Mucosa of descending colon (tissue), 3 donors: ENCODE results near the gene FAM219B. TPM values are rescaled to one million over a fixed set of nuclear protein-coding genes. Genes with fewer than 3 reads are reported as not detected.
"Not testable (repeated sequence)": the region's sequence is repeated elsewhere in the genome, so short reads cannot be mapped to it uniquely, and the experiment has no call there.

Experiments used
- ATAC-seq: fragments of 200-7000 bp; cut with Tn5 transposase; one replicate; pipeline ENCODE4 v1.9.1; 2020; ENCODE audit warnings: mild to moderate bottlenecking, moderate library complexity
- DNase-seq, 3 donors: peaks; one replicate each; pipeline ENCODE4 v3.0.0-alpha.2; 2020
- H3K36me3 ChIP-seq: fragments of 200-600 bp; one replicate; pipeline ENCODE4 v1.8.0; 2021; ENCODE audit warnings: low read depth, mild to moderate bottlenecking
- H3K4me1 ChIP-seq: fragments of 200-600 bp; one replicate; pipeline ENCODE4 v1.8.0; 2021; ENCODE audit warnings: low read depth, mild to moderate bottlenecking
- H3K4me3 ChIP-seq: fragments of 200-600 bp; one replicate; pipeline ENCODE4 v1.8.0; 2021; ENCODE audit warnings: mild to moderate bottlenecking
- H3K9me3 ChIP-seq: fragments of 200-600 bp; one replicate; pipeline ENCODE4 v1.8.0; 2021; ENCODE audit warnings: mild to moderate bottlenecking
- intact Hi-C, 2 donors: fragments of 100-400 bp; cut with DNase I in 1 of 2; cut with micrococcal nuclease in 1 of 2; formaldehyde crosslinking; loops; one replicate each; pipeline versions ENCODE4 v1.11.0 to v1.11.1; 2022; cut with DNase I, micrococcal nuclease
- total RNA-seq, 3 donors: library from RNA; stranded (reverse); fragmentation: NEBNext Ultra II Directional in 2 of 3; extraction: Animal tissue kit (Norgen Biotek cat#: 25700) in 2 of 3; gene quantifications; one replicate each; pipeline versions ENCODE4 v1.2.1 to v1.2.4, GENCODE V29; 2021 to 2023
- TF ChIP-seq, protein P1 (sequence below): fragments of 200-600 bp; IDR thresholded peaks from one replicate; pipeline ENCODE4 v1.8.0; 2022; ENCODE audit warnings: antibody characterized with exemption, mild to moderate bottlenecking
- donor health status: DM: no; HTN: no; CAD: no; lungs with moderate emphysema.
- donor health status: DM: no; HTN: no; CAD: no.
- donor health status: DM: no; HTN: yes; CAD: no.

The FAM219B gene
- total RNA-seq, 3 donors from 2014 or later, result 50.7 to 88.2 (median 83.1) TPM

DNA sequence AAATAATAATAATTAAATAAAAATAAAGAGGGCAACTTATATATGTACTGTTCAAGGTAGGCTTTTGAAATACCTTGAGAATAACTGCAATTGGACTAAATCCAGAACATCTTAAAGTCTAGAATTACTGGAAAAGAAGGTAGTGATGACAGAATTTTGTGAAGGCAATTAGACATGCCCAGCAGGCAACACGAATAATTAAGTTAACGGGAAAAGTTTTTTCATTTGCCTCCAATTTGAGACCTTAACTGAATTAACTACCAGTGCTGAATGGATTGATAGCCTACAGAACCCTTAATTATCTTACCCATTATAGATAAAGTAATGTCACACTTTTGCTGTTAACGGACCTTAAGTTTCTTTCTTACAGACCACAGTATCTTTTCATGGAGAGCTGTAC lies 17.9 kb upstream of the FAM219B start:
- DNase-seq (no peak), ATAC-seq (no peak)
- H3K9me3 ChIP-seq, result no peaks in the 10 kb centered on the region
- H3K36me3 ChIP-seq, result peaks cover 16% of the 10 kb centered on the region
- TF ChIP-seq, protein P1, sequence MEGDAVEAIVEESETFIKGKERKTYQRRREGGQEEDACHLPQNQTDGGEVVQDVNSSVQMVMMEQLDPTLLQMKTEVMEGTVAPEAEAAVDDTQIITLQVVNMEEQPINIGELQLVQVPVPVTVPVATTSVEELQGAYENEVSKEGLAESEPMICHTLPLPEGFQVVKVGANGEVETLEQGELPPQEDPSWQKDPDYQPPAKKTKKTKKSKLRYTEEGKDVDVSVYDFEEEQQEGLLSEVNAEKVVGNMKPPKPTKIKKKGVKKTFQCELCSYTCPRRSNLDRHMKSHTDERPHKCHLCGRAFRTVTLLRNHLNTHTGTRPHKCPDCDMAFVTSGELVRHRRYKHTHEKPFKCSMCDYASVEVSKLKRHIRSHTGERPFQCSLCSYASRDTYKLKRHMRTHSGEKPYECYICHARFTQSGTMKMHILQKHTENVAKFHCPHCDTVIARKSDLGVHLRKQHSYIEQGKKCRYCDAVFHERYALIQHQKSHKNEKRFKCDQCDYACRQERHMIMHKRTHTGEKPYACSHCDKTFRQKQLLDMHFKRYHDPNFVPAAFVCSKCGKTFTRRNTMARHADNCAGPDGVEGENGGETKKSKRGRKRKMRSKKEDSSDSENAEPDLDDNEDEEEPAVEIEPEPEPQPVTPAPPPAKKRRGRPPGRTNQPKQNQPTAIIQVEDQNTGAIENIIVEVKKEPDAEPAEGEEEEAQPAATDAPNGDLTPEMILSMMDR, result no peak
- no peak overlapping the region for H3K4me3 ChIP-seq
- intact Hi-C loops, result no loop called here
- peaks cover 6% of the 10 kb centered on the region for H3K4me1 ChIP-seq

DNA sequence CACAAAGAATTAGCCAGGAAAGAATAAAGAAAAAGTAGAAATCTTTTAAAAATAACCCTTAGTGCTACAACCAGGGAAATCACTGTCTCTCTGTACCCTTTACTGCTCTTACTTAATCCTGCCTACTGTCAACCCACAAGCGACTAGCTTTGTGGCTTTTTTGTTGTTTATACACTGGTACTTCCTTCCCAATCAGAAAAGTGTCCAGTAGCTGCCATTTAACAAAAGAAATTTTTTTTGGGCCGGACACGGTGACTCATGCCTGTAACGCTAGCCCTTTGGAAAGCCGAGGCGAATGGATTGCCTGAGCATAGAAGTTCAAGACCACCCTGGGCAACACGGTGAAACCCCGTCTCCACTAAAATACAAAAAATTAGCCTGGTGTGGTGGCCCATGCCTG lies 13.8 kb upstream of the FAM219B start:
- Histone ChIP-seq H3K4me3 (no peak overlapping the region), H3K9me3 (no peaks in the 10 kb centered on the region), H3K4me1 (no peaks in the 10 kb centered on the region), H3K36me3 (peaks cover 23% of the 10 kb centered on the region)
- no peak for DNase-seq
- no peak for ATAC-seq
- TF ChIP-seq, protein P1, result no peak
- intact Hi-C loops, result no loop called here

DNA sequence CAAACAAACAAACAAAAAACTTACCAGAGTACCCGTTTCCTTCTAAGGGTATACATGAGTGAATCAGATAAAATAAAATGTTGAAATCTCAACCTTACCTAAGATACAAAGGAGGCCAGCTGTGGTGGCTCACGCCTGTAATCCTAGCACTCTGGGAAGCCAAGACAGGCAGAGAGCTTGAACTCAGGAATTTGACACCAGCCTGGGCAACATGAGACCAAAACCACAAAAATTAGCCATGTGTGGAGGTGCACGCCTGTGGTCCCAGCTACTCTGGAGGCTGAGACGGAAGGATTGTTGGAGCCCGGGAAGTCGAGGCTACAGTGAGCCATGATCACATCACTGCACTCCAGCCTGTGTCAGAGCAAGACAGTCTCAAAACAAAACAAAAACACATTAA lies 11.0 kb upstream of the FAM219B start:
- Histone ChIP-seq H3K4me1 (no peaks in the 10 kb centered on the region), H3K4me3 (no peak overlapping the region), H3K36me3 (peaks cover 23% of the 10 kb centered on the region), H3K9me3 (no peaks in the 10 kb centered on the region)
- no peak for DNase-seq
- ATAC-seq, result no peak
- intact Hi-C loops, result no loop called here
- TF ChIP-seq, protein P1, result no peak

DNA sequence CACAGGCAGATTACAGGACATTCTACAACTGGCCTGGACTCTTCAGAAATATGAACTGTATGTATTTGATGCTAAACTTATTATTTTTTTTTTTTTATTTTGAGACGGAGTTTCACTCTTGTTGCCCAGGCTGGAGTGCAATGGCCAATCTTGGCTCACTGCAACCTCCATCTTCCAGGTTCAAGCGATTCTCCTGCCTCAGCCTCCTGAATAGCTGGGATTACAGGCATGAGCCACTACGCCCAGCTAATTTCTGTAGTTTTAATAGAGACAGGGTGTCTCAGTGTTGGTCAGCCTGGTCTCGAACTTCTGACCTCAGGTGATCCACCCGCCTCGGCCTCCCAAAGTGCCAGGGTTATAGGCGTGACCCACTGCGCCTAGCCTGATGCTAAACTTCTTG lies 7.1 kb upstream of the FAM219B start:
- ATAC-seq, H3K9me3 ChIP-seq, DNase-seq, H3K36me3 ChIP-seq, intact Hi-C loops, H3K4me3 ChIP-seq, H3K4me1 ChIP-seq: not testable (repeated sequence)

DNA sequence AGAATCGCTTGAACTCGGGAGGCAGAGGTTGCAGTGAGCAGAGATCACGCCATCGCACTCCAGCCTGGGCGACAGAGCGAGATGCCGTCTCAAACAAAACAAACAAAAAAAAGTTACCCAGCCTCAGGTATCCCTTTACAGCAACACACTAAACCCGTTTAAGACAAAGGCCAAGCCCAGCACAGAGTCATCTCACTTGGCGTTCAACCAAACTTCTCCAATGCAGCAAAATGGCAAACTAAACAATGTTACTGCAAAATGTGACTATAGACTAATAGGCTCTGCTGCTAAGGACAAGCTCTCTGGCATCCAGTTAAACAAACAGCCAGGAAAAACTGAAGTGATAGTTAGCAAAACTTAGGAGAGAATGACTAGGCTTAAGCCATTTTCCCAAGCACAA lies 6.4 kb upstream of the FAM219B start:
- H3K4me3 ChIP-seq, result no peak overlapping the region
- no peak for ATAC-seq
- no peak for DNase-seq
- peaks cover 1% of the 10 kb centered on the region for H3K36me3 ChIP-seq
- intact Hi-C loops, result no loop called here
- TF ChIP-seq, protein P1, result no peak
- no peaks in the 10 kb centered on the region for H3K4me1 ChIP-seq
- no peaks in the 10 kb centered on the region for H3K9me3 ChIP-seq

DNA sequence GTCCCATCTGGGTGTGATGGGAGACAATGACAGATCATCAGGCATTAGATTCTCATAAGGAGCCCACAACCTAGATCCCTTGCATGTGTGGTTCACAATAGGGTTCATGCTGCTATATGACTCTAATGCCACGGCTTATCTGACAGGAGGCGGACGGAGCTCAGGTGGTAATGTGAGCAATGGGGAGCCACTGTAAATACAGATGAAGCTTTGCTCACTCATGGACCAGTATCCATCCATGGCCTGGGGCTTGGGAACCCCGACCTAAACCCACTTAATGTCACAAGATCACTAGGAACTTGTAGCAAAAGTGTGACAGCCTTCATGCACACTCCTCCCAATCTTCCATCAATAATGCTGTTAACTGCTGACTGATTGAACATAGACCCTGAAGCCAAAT lies 2.0 kb upstream of the FAM219B start:
- no peaks in the 10 kb centered on the region for H3K36me3 ChIP-seq
- TF ChIP-seq, protein P1, result no peak
- peaks cover 17% of the 10 kb centered on the region for H3K4me1 ChIP-seq
- DNase-seq, result no peak
- intact Hi-C loops, result no loop called here
- ATAC-seq, result no peak
- H3K4me3 ChIP-seq, result no peak overlapping the region
- H3K9me3 ChIP-seq, result no peaks in the 10 kb centered on the region
